Liver (tissue), 3 donors: ENCODE data around the gene SLC9A1.

Experiments used
- ATF3 ChIP-seq: IDR thresholded peaks from 2 replicates; pipeline ENCODE4 v1.6.1; 2016; ENCODE audit warnings: antibody characterized with exemption
- CTCF ChIP-seq: fragments of 150-350 bp; IDR thresholded peaks from 2 replicates; pipeline ENCODE4 v1.5.1; 2017; ENCODE audit warnings: improper control_type of control experiment, low read depth, low read length; ENCODE audit not compliant: missing input control
- GABPA ChIP-seq, 2 donors: IDR thresholded peaks in 1 of 2; conservative IDR thresholded peaks in 1 of 2; 2 replicates each; pipeline ENCODE4 v1.6.1; 2016; ENCODE audit warnings: antibody characterized with exemption in 2 of 2, mild to moderate bottlenecking in 1 of 2, moderate library complexity in 1 of 2
- JUND ChIP-seq, 2 donors: IDR thresholded peaks; 2 replicates each; pipeline ENCODE4 v1.6.1; 2016; ENCODE audit warnings: antibody characterized with exemption in 2 of 2
- MAX ChIP-seq: IDR thresholded peaks from 2 replicates; pipeline ENCODE4 v1.6.1; 2016; ENCODE audit warnings: antibody characterized with exemption
- NR2F2 ChIP-seq: IDR thresholded peaks from 2 replicates; pipeline ENCODE4 v1.6.1; 2016; ENCODE audit warnings: antibody characterized with exemption
- RAD21 ChIP-seq, 2 donors: IDR thresholded peaks; 2 replicates each; pipeline ENCODE4 v1.6.1; 2016; ENCODE audit warnings: antibody characterized with exemption in 2 of 2, mild to moderate bottlenecking in 2 of 2
- REST ChIP-seq: IDR thresholded peaks from 2 replicates; pipeline ENCODE4 v1.6.1; 2016; ENCODE audit warnings: antibody characterized with exemption, mild to moderate bottlenecking
- RXRA ChIP-seq, 2 donors: IDR thresholded peaks; 2 replicates each; pipeline ENCODE4 v1.6.1; 2017 to 2018; ENCODE audit warnings: antibody characterized with exemption in 2 of 2, mild to moderate bottlenecking in 1 of 2
- SP1 ChIP-seq: IDR thresholded peaks from 2 replicates; pipeline ENCODE4 v1.6.1; 2018; ENCODE audit warnings: antibody characterized with exemption, mild to moderate bottlenecking
- TAF1 ChIP-seq: conservative IDR thresholded peaks from 2 replicates; pipeline ENCODE4 v1.6.1; 2016; ENCODE audit warnings: antibody characterized with exemption, mild to moderate bottlenecking
- donor health status: healthy.
- donor health status: healthy.

GRCh38 chr1:27100335-27101053 lies 54.4 kb downstream of the SLC9A1 start:
- TF ChIP-seq CTCF, result no peak
- no peak for TF ChIP-seq RXRA (IDR thresholded peaks at IDR 0.05)
- TF ChIP-seq JUND (IDR thresholded peaks at IDR 0.05), result no peak
- TF ChIP-seq TAF1, result no peak
- no peak for TF ChIP-seq REST
- no peak for TF ChIP-seq RAD21 (IDR thresholded peaks at IDR 0.05)
- TF ChIP-seq SP1, result no peak
- no peak for TF ChIP-seq ATF3
- TF ChIP-seq GABPA (IDR thresholded peaks at IDR 0.05 in 1 of 2, conservative IDR thresholded peaks at IDR 0.05 in 1 of 2), result no peak
- TF ChIP-seq MAX, result no peak
- TF ChIP-seq NR2F2, result no peak
